RPMI7951 (cell line): ENCODE results near the gene RAF1. TPM values are rescaled to one million over a fixed set of nuclear protein-coding genes. Genes with fewer than 3 reads are reported as not detected.
"Not testable (repeated sequence)": the region's sequence is repeated elsewhere in the genome, so short reads cannot be mapped to it uniquely, and the experiment has no call there.

ENCODE experiments used
- DNase-seq: peaks from one replicate; pipeline ENCODE4 v3.0.0-alpha.2; 2012; ENCODE audit warnings: low read depth
- total RNA-seq: library from RNA; depleted of rRNA; stranded (reverse); fragments of >200 nt; shearing (Covaris generic); gene quantifications from 2 replicates; pipeline ENCODE4 v1.2.3, GENCODE V29; 2014

Gene RAF1
- total RNA-seq, 1 experiment from 2014 or later: 127 TPM

GRCh38 chr3:12640853-12641252 lies 23.1 kb downstream of the RAF1 start:
- not testable (repeated sequence) for DNase-seq

GRCh38 chr3:12638105-12638504 lies 25.8 kb downstream of the RAF1 start:
- peak; percentile 20 for DNase-seq

- DNase-seq: no peak
Observed at GRCh38 chr3:12633108-12633507, 30.8 kb downstream of the RAF1 start.

- no peak for DNase-seq
Observed at GRCh38 chr3:12632523-12632922, 31.4 kb downstream of the RAF1 start.

- not testable (repeated sequence) for DNase-seq
Observed at GRCh38 chr3:12630843-12631242, 33.1 kb downstream of the RAF1 start.

GRCh38 chr3:12630292-12630691 lies 33.6 kb downstream of the RAF1 start:
- DNase-seq: no peak

- DNase-seq: peak; percentile 48
Observed at GRCh38 chr3:12629560-12629959, 34.4 kb downstream of the RAF1 start.

- DNase-seq: no peak
Observed at GRCh38 chr3:12628813-12629212, 35.1 kb downstream of the RAF1 start.

- no peak for DNase-seq
Observed at GRCh38 chr3:12627370-12627769, 36.5 kb downstream of the RAF1 start.

GRCh38 chr3:12624964-12625363 lies 39.0 kb downstream of the RAF1 start:
- DNase-seq: not testable (repeated sequence)

GRCh38 chr3:12624056-12624455 lies 39.9 kb downstream of the RAF1 start:
- no peak for DNase-seq

GRCh38 chr3:12622335-12622734 lies 41.6 kb downstream of the RAF1 start:
- no peak for DNase-seq

- no peak for DNase-seq
Observed at GRCh38 chr3:12620729-12621128, 43.2 kb downstream of the RAF1 start.

GRCh38 chr3:12620305-12620704 lies 43.6 kb downstream of the RAF1 start:
- DNase-seq: no peak

- no peak for DNase-seq
Observed at GRCh38 chr3:12618426-12618825, 45.5 kb downstream of the RAF1 start.

- no peak for DNase-seq
Observed at GRCh38 chr3:12615266-12615665, 48.7 kb downstream of the RAF1 start.

GRCh38 chr3:12613250-12613649 lies 50.7 kb downstream of the RAF1 start:
- DNase-seq: no peak

GRCh38 chr3:12612514-12613226 lies 51.2 kb downstream of the RAF1 start:
- DNase-seq: no peak

- DNase-seq: peak; percentile 18
Observed at GRCh38 chr3:12611117-12611516, 52.8 kb downstream of the RAF1 start.

GRCh38 chr3:12608376-12608775 lies 55.5 kb downstream of the RAF1 start:
- no peak for DNase-seq

GRCh38 chr3:12603969-12604368 lies 59.9 kb downstream of the RAF1 start:
- no peak for DNase-seq

GRCh38 chr3:12601072-12601471 lies 62.8 kb downstream of the RAF1 start:
- DNase-seq: peak; percentile 12

- DNase-seq: no peak
Observed at GRCh38 chr3:12598890-12599289, 65.0 kb downstream of the RAF1 start.

- no peak for DNase-seq
Observed at GRCh38 chr3:12593473-12593872, 70.4 kb downstream of the RAF1 start.
